ENCODE results near the gene C12orf60. TPM values are rescaled to one million over a fixed set of nuclear protein-coding genes. Genes with fewer than 3 reads are reported as not detected.

C12orf60 gene
- total and polyA plus RNA-seq, 7 experiments from 2014 or later, result 0.22 to 1.7 (median 1.2) TPM; not detected in 1

GRCh38 chr12:14766649-14767215 lies 36.7 kb upstream of the C12orf60 start:
- peaks cover 0 to 4% (median 0%) of the 10 kb centered on the region in 5 donors for H3K27me3 Mint-ChIP-seq
- Histone ChIP-seq H3K27me3 (ENCODE audit: control insufficient read depth in 2 of 2, insufficient read depth in 2 of 2, low read length in 2 of 2) (no peaks in the 10 kb centered on the region), H3K27ac (ENCODE audit: low read depth, low read length) (no peak overlapping the region), H3K4me3 (ENCODE audit: low read length) (no peak overlapping the region), H3K9me3 (ENCODE audit: control insufficient read depth in 2 of 3, low read length in 3 of 3) (peaks cover 0 to 4% (median 0%) of the 10 kb centered on the region in 3 experiments), H3K36me3 (ENCODE audit: control insufficient read depth in 2 of 3, insufficient read depth in 3 of 3, low read length in 3 of 3) (peaks cover 0 to 8% (median 0%) of the 10 kb centered on the region in 3 experiments), H3K4me1 (ENCODE audit: control insufficient read depth in 2 of 2, insufficient read depth in 2 of 2, low read length in 2 of 2) (peaks cover 1 to 14% of the 10 kb centered on the region in 2 donors)
- ATAC-seq (no peak), DNase-seq (no peak)
- H3K36me3 Mint-ChIP-seq, result peaks cover 19 to 58% (median 53%) of the 10 kb centered on the region in 5 donors
- POLR2A ChIA-PET, result no interaction called here
- peaks cover 0 to 53% (median 19%) of the 10 kb centered on the region in 11 donors for H3K9me3 Mint-ChIP-seq
- CTCF ChIA-PET, result no interaction called here
- intact Hi-C loops (cut with micrococcal nuclease), result no loop called here
- H3K4me1 Mint-ChIP-seq, result peaks cover 15 to 52% (median 31%) of the 10 kb centered on the region in 7 donors
- peak overlapping the region in 8 of 10 donors; percentile 34 to 100 (median 74) for H3K4me3 Mint-ChIP-seq
- H3K27ac Mint-ChIP-seq, result peak overlapping the region in 5 of 9 donors; percentile 7 to 72 (median 18)

GRCh38 chr12:14767617-14768016 lies 35.9 kb upstream of the C12orf60 start:
- H3K9me3 ChIP-seq (ENCODE audit: control insufficient read depth in 2 of 3, low read length in 3 of 3), result peaks cover 0 to 4% (median 0%) of the 10 kb centered on the region in 3 experiments
- Mint-ChIP-seq H3K27me3 (peaks cover 0 to 4% (median 0%) of the 10 kb centered on the region in 5 donors), H3K36me3 (peaks cover 13 to 49% (median 45%) of the 10 kb centered on the region in 5 donors), H3K27ac (peak overlapping the region in 4 of 9 donors; percentile 15 to 72 (median 26)), H3K4me3 (peak overlapping the region; percentile 3 to 100 (median 72)), H3K4me1 (peaks cover 23 to 59% (median 38%) of the 10 kb centered on the region in 7 donors), H3K9me3 (peaks cover 0 to 44% (median 15%) of the 10 kb centered on the region in 11 donors)
- peaks cover 0 to 8% (median 0%) of the 10 kb centered on the region in 3 experiments for H3K36me3 ChIP-seq (ENCODE audit: control insufficient read depth in 2 of 3, insufficient read depth in 3 of 3, low read length in 3 of 3)
- H3K27ac ChIP-seq (ENCODE audit: low read depth, low read length), result no peak overlapping the region
- no peaks in the 10 kb centered on the region for H3K27me3 ChIP-seq (ENCODE audit: control insufficient read depth in 2 of 2, insufficient read depth in 2 of 2, low read length in 2 of 2)
- intact Hi-C loops (cut with micrococcal nuclease), result no loop called here
- ChIA-PET POLR2A (interaction anchor here (1.0 kb wide), 1 partner anchor 194 kb away, joined by 3 read pairs; the partner anchor contains the start of gene ARHGDIB), CTCF (interaction anchor here (0.5 kb wide), 1 partner anchor 801 kb away, joined by 5 read pairs; no protein-coding TSS in a partner anchor)
- no peak for DNase-seq
- H3K4me3 ChIP-seq (ENCODE audit: low read length), result no peak overlapping the region
- no peak for ATAC-seq
- peaks cover 4 to 18% of the 10 kb centered on the region in 2 donors for H3K4me1 ChIP-seq (ENCODE audit: control insufficient read depth in 2 of 2, insufficient read depth in 2 of 2, low read length in 2 of 2)

GRCh38 chr12:14768823-14769405 lies 34.6 kb upstream of the C12orf60 start:
- H3K36me3 Mint-ChIP-seq, result peaks cover 13 to 44% (median 42%) of the 10 kb centered on the region in 5 donors
- H3K9me3 Mint-ChIP-seq, result peaks cover 0 to 43% (median 13%) of the 10 kb centered on the region in 11 donors
- Histone ChIP-seq H3K9me3 (ENCODE audit: control insufficient read depth in 2 of 3, low read length in 3 of 3) (peaks cover 0 to 4% (median 0%) of the 10 kb centered on the region in 3 experiments), H3K4me3 (ENCODE audit: low read length) (peak overlapping the region; percentile 89), H3K27me3 (ENCODE audit: control insufficient read depth in 2 of 2, insufficient read depth in 2 of 2, low read length in 2 of 2) (no peaks in the 10 kb centered on the region), H3K27ac (ENCODE audit: low read depth, low read length) (peak overlapping the region; percentile 96), H3K4me1 (ENCODE audit: control insufficient read depth in 2 of 2, insufficient read depth in 2 of 2, low read length in 2 of 2) (peaks cover 10 to 28% of the 10 kb centered on the region in 2 donors), H3K36me3 (ENCODE audit: control insufficient read depth in 2 of 3, insufficient read depth in 3 of 3, low read length in 3 of 3) (peaks cover 0 to 8% (median 0%) of the 10 kb centered on the region in 3 experiments)
- peak overlapping the region; percentile 91 to 100 (median 98) for H3K4me3 Mint-ChIP-seq
- intact Hi-C loops (cut with micrococcal nuclease), result loop anchor here in 1 of 2 donors (1.0 kb wide), 1 partner anchor 46 kb away; no protein-coding TSS in a partner anchor
- peak in 2 of 9 donors; percentile 32 to 41 for DNase-seq
- POLR2A ChIA-PET, result interaction anchor here (0.6 to 10.2 kb wide), 20 partner anchors 16 to 1709 kb away, joined by 3 to 316 read pairs (median 4); partner anchors contain the start of genes ARHGDIB, ATF7IP, C12orf60 and RERG
- CTCF ChIA-PET, result interaction anchor here (0.6 to 3.5 kb wide), 5 partner anchors 10 to 179 kb away, joined by 3 to 22 read pairs (median 6); partner anchors contain the start of genes C12orf60 and WBP11
- peak overlapping the region; percentile 98 to 100 (median 100) for H3K27ac Mint-ChIP-seq
- ATAC-seq, result no peak
- peaks cover 0 to 4% (median 0%) of the 10 kb centered on the region in 5 donors for H3K27me3 Mint-ChIP-seq
- peaks cover 24 to 70% (median 49%) of the 10 kb centered on the region in 7 donors for H3K4me1 Mint-ChIP-seq

DNA sequence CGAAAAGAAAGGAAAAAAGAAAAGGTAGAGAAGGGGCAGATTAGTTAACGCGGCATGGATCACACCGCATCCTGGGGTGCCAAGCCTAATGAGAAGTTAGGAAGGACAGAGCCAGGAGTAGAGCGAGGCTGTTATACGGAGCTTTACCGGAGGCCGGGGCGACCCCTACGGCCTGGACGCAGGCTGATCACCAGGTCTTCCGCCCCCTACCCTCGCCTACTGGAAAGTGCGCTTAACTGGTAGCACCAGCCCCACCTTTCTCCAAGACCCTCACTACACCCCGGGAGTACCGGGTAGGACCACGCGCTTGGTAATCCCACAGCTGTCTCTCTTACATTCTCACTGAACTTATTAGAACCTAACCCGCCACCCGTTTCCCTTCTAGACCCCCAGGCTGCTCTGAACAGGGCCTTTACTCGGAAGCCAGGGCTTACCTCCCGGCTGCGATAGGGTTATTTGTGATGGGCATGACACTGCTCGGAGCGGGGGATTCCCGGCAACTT lies 34.0 kb upstream of the C12orf60 start:
- intact Hi-C loops (cut with micrococcal nuclease), result loop anchor here in 1 of 2 donors (1.0 kb wide), 1 partner anchor 46 kb away; no protein-coding TSS in a partner anchor
- CTCF ChIA-PET, result interaction anchor here (1.0 to 3.5 kb wide), 5 partner anchors 9 to 179 kb away, joined by 3 to 22 read pairs (median 6); partner anchors contain the start of genes C12orf60 and WBP11
- peaks cover 0 to 4% (median 0%) of the 10 kb centered on the region in 3 experiments for H3K9me3 ChIP-seq (ENCODE audit: control insufficient read depth in 2 of 3, low read length in 3 of 3)
- peak overlapping the region; percentile 89 for H3K4me3 ChIP-seq (ENCODE audit: low read length)
- Mint-ChIP-seq H3K9me3 (peaks cover 0 to 47% (median 13%) of the 10 kb centered on the region in 11 donors), H3K27ac (peak overlapping the region; percentile 98 to 100 (median 100)), H3K36me3 (peaks cover 19 to 45% (median 39%) of the 10 kb centered on the region in 5 donors), H3K27me3 (peaks cover 0 to 6% (median 0%) of the 10 kb centered on the region in 5 donors), H3K4me3 (peak overlapping the region; percentile 91 to 100 (median 98)), H3K4me1 (peaks cover 24 to 76% (median 55%) of the 10 kb centered on the region in 7 donors)
- peak overlapping the region; percentile 96 for H3K27ac ChIP-seq (ENCODE audit: low read depth, low read length)
- DNase-seq (no peak), ATAC-seq (peak; percentile 2)
- H3K36me3 ChIP-seq (ENCODE audit: control insufficient read depth in 2 of 3, insufficient read depth in 3 of 3, low read length in 3 of 3), result peaks cover 0 to 11% (median 0%) of the 10 kb centered on the region in 3 experiments
- POLR2A ChIA-PET, result interaction anchor here (0.6 to 10.2 kb wide), 47 partner anchors 9 to 1709 kb away, joined by 3 to 316 read pairs (median 5); partner anchors contain the start of genes ARHGDIB, ATF7IP, C12orf60 and RERG
- H3K4me1 ChIP-seq (ENCODE audit: control insufficient read depth in 2 of 2, insufficient read depth in 2 of 2, low read length in 2 of 2), result peaks cover 11 to 28% of the 10 kb centered on the region in 2 donors
- no peaks in the 10 kb centered on the region for H3K27me3 ChIP-seq (ENCODE audit: control insufficient read depth in 2 of 2, insufficient read depth in 2 of 2, low read length in 2 of 2)

GRCh38 chr12:14769969-14770495 lies 33.4 kb upstream of the C12orf60 start:
- H3K4me3 Mint-ChIP-seq, result peak overlapping the region; percentile 91 to 100 (median 98)
- H3K27me3 ChIP-seq (ENCODE audit: control insufficient read depth in 2 of 2, insufficient read depth in 2 of 2, low read length in 2 of 2), result no peaks in the 10 kb centered on the region
- peaks cover 0 to 6% (median 0%) of the 10 kb centered on the region in 5 donors for H3K27me3 Mint-ChIP-seq
- DNase-seq (peak; percentile 79 to 89 (median 87)), ATAC-seq (peak; percentile 66)
- peak overlapping the region; percentile 89 for H3K4me3 ChIP-seq (ENCODE audit: low read length)
- H3K4me1 Mint-ChIP-seq, result peaks cover 29 to 76% (median 57%) of the 10 kb centered on the region in 7 donors
- peaks cover 0 to 13% (median 0%) of the 10 kb centered on the region in 3 experiments for H3K36me3 ChIP-seq (ENCODE audit: control insufficient read depth in 2 of 3, insufficient read depth in 3 of 3, low read length in 3 of 3)
- POLR2A ChIA-PET, result interaction anchor here (0.6 to 10.2 kb wide), 47 partner anchors 9 to 815 kb away, joined by 3 to 316 read pairs (median 6); partner anchors contain the start of genes ARHGDIB, ATF7IP, C12orf60 and RERG
- peaks cover 0 to 42% (median 13%) of the 10 kb centered on the region in 11 donors for H3K9me3 Mint-ChIP-seq
- CTCF ChIA-PET, result interaction anchor here (0.6 to 3.5 kb wide), 8 partner anchors 9 to 405 kb away, joined by 3 to 22 read pairs (median 6); partner anchors contain the start of genes ATF7IP, C12orf60 and WBP11
- peaks cover 11 to 28% of the 10 kb centered on the region in 2 donors for H3K4me1 ChIP-seq (ENCODE audit: control insufficient read depth in 2 of 2, insufficient read depth in 2 of 2, low read length in 2 of 2)
- peaks cover 0 to 4% (median 0%) of the 10 kb centered on the region in 3 experiments for H3K9me3 ChIP-seq (ENCODE audit: control insufficient read depth in 2 of 3, low read length in 3 of 3)
- peak overlapping the region; percentile 96 for H3K27ac ChIP-seq (ENCODE audit: low read depth, low read length)
- peak overlapping the region; percentile 98 to 100 (median 100) for H3K27ac Mint-ChIP-seq
- peaks cover 20 to 43% (median 35%) of the 10 kb centered on the region in 5 donors for H3K36me3 Mint-ChIP-seq
- intact Hi-C loops (cut with micrococcal nuclease), result loop anchor here (1.0 to 10.0 kb wide), 24 partner anchors 13 to 1955 kb away; partner anchors contain the start of genes ATF7IP (in 2 of the 2), DDX47 (in 2 of the 2), STRAP (in 2 of the 2) and ARHGDIB (in 1 of the 2)

All from naive thymus-derived CD4-positive, alpha-beta T cell (primary cell).